Neural progenitor cell (in vitro differentiated cells): ENCODE data around the gene HLF. TPM values are rescaled to one million over a fixed set of nuclear protein-coding genes. Genes with fewer than 3 reads are reported as not detected.

ENCODE experiments used
- DNase-seq: peaks from one replicate; pipeline ENCODE4 v3.0.0-alpha.2; 2016; ENCODE audit warnings: low spot score
- H2AFZ ChIP-seq: fragments of 200-600 bp; sonication (generic); replicated peaks from 2 replicates; pipeline ENCODE4 v1.6.1; 2016; ENCODE audit warnings: antibody characterized with exemption
- H3F3A ChIP-seq: fragments of 200-600 bp; sonication (generic); 2 replicates; pipeline ENCODE4 v1.6.1; 2016; ENCODE audit warnings: antibody characterized with exemption, low read depth
- H3K27ac ChIP-seq: fragments of 200-600 bp; sonication (generic); 2 replicates; pipeline ENCODE4 v1.5.1; 2016; ENCODE audit warnings: mild to moderate bottlenecking
- H3K27me3 ChIP-seq: fragments of 200-600 bp; sonication (generic); 2 replicates; pipeline ENCODE4 v1.6.1; 2016; ENCODE audit warnings: mild to moderate bottlenecking, moderate library complexity
- H3K36me3 ChIP-seq: fragments of 200-600 bp; sonication (generic); 2 replicates; pipeline ENCODE4 v1.5.1; 2016
- H3K4me1 ChIP-seq: fragments of 200-600 bp; sonication (generic); 2 replicates; pipeline ENCODE4 v1.6.1; 2016; ENCODE audit warnings: mixed run types
- H3K4me2 ChIP-seq: fragments of 200-600 bp; sonication (generic); 2 replicates; pipeline ENCODE4 v1.6.1; 2016
- H3K4me3 ChIP-seq: fragments of 200-600 bp; sonication (generic); 2 replicates; pipeline ENCODE4 v1.5.1; 2016
- H3K79me2 ChIP-seq: fragments of 200-600 bp; sonication (generic); 2 replicates; pipeline ENCODE4 v1.6.1; 2016; ENCODE audit warnings: low read depth
- H3K9ac ChIP-seq: fragments of 200-600 bp; sonication (generic); 2 replicates; pipeline ENCODE4 v1.6.1; 2016
- H3K9me3 ChIP-seq: fragments of 200-600 bp; sonication (generic); 2 replicates; pipeline ENCODE4 v1.5.1; 2016; ENCODE audit warnings: low read depth
- H4K20me1 ChIP-seq: fragments of 200-600 bp; sonication (generic); 2 replicates; pipeline ENCODE4 v1.6.1; 2016; ENCODE audit warnings: low read depth
- H3K27ac Mint-ChIP-seq: 3 replicates; pipeline ENCODE4 v1.8.0; 2021; ENCODE audit warnings: mixed read lengths
- H3K27me3 Mint-ChIP-seq: 2 replicates; pipeline ENCODE4 v1.8.0; 2022; ENCODE audit warnings: low read depth, mild to moderate bottlenecking, inconsistent platforms, moderate library complexity, mixed read lengths; ENCODE audit not compliant: insufficient read depth
- H3K36me3 Mint-ChIP-seq: 3 replicates; pipeline ENCODE4 v1.8.0; 2021; ENCODE audit warnings: mixed read lengths
- H3K4me1 Mint-ChIP-seq: 3 replicates; pipeline ENCODE4 v1.8.0; 2021; ENCODE audit warnings: mixed read lengths
- H3K4me3 Mint-ChIP-seq: 3 replicates; pipeline ENCODE4 v1.8.0; 2021; ENCODE audit warnings: mild to moderate bottlenecking, moderate library complexity, mixed read lengths
- H3K9me3 Mint-ChIP-seq: 3 replicates; pipeline ENCODE4 v1.8.0; 2020; ENCODE audit warnings: mixed read lengths
- EZH2 ChIP-seq: fragments of 200-600 bp; sonication (generic); IDR thresholded peaks from 2 replicates; pipeline ENCODE4 v1.6.1; 2017; ENCODE audit warnings: antibody characterized with exemption, mild to moderate bottlenecking, moderate library complexity
- EZH2phosphoT487 ChIP-seq: fragments of 200-600 bp; sonication (generic); IDR thresholded peaks from 2 replicates; pipeline ENCODE4 v1.6.1; 2017; ENCODE audit warnings: antibody characterized with exemption
- total RNA-seq: library from RNA; depleted of rRNA; stranded (reverse); fragments of >200 nt; gene quantifications from 2 replicates; pipeline ENCODE4 v1.2.3, GENCODE V29; 2015; ENCODE audit warnings: low replicate concordance
- TF ChIP-seq, protein P1 (sequence below): fragments of 200-600 bp; sonication (generic); IDR thresholded peaks from 2 replicates; pipeline ENCODE4 v1.5.1; 2017; ENCODE audit warnings: antibody characterized with exemption, mild to moderate bottlenecking

HLF gene
- total RNA-seq, 1 donor from 2014 or later, result 0.11 TPM

DNA sequence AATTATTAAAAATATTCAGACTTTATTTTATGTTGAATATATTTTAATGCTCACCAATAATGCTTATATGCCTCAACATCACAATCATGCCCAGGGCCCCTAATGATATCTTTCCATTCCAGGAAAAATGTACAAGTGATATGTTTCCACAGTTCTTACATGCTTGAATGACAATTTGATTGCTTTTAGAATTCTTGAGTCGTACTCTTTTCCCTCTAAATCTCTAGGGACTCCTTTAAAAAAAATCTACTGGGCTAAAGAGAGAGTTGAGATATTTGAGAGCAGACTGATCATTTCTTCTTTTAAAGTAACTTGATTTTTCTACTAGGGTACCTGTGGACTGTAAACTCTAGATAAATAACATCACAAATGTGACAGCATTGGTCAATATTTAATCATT is 18.2 kb upstream of the HLF start:
- Histone ChIP-seq H3F3A (no peaks in the 10 kb centered on the region), H3K4me3 (no peak overlapping the region), H3K36me3 (no peaks in the 10 kb centered on the region), H3K27ac (no peak overlapping the region), H3K79me2 (no peaks in the 10 kb centered on the region), H3K4me2 (no peak overlapping the region), H2AFZ (no peak overlapping the region), H4K20me1 (no peaks in the 10 kb centered on the region), H3K4me1 (no peaks in the 10 kb centered on the region), H3K9ac (no peak overlapping the region), H3K9me3 (no peaks in the 10 kb centered on the region), H3K27me3 (peaks cover 17% of the 10 kb centered on the region)
- peaks cover 4% of the 10 kb centered on the region for H3K9me3 Mint-ChIP-seq
- TF ChIP-seq, protein P1, sequence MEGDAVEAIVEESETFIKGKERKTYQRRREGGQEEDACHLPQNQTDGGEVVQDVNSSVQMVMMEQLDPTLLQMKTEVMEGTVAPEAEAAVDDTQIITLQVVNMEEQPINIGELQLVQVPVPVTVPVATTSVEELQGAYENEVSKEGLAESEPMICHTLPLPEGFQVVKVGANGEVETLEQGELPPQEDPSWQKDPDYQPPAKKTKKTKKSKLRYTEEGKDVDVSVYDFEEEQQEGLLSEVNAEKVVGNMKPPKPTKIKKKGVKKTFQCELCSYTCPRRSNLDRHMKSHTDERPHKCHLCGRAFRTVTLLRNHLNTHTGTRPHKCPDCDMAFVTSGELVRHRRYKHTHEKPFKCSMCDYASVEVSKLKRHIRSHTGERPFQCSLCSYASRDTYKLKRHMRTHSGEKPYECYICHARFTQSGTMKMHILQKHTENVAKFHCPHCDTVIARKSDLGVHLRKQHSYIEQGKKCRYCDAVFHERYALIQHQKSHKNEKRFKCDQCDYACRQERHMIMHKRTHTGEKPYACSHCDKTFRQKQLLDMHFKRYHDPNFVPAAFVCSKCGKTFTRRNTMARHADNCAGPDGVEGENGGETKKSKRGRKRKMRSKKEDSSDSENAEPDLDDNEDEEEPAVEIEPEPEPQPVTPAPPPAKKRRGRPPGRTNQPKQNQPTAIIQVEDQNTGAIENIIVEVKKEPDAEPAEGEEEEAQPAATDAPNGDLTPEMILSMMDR, result no peak
- no peak for TF ChIP-seq EZH2phosphoT487
- TF ChIP-seq EZH2, result no peak
- no peaks in the 10 kb centered on the region for H3K36me3 Mint-ChIP-seq
- no peak overlapping the region for H3K4me3 Mint-ChIP-seq
- H3K27me3 Mint-ChIP-seq, result no peaks in the 10 kb centered on the region
- DNase-seq, result no peak
- no peaks in the 10 kb centered on the region for H3K4me1 Mint-ChIP-seq
- H3K27ac Mint-ChIP-seq, result no peak overlapping the region

DNA sequence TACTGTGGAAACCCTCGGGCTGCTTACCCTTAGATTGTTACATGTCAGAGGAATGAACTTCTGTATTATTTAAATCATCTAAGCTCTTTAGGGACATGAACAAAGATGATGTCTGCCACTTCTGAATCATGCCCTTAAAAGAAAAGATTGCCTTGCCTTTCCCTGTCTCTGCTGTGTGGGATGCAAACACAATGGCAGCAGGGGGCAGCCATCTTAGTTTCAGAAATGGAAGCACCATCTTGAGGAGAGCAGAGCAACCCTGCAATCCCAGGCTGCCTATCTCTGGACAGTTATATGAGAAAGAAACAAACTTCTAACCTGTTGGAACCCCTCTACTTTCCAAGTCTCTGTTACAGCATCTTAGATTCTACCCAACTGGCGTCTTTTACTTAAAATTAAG is 16.7 kb upstream of the HLF start:
- Histone ChIP-seq H3K9me3 (no peaks in the 10 kb centered on the region), H3K36me3 (no peaks in the 10 kb centered on the region), H3K4me1 (no peaks in the 10 kb centered on the region), H3K9ac (no peak overlapping the region), H3K27me3 (peaks cover 17% of the 10 kb centered on the region), H3K4me3 (no peak overlapping the region), H3K79me2 (no peaks in the 10 kb centered on the region), H4K20me1 (no peaks in the 10 kb centered on the region), H2AFZ (no peak overlapping the region), H3F3A (no peaks in the 10 kb centered on the region), H3K4me2 (no peak overlapping the region), H3K27ac (no peak overlapping the region)
- H3K4me1 Mint-ChIP-seq, result no peaks in the 10 kb centered on the region
- no peak for DNase-seq
- H3K4me3 Mint-ChIP-seq, result no peak overlapping the region
- TF ChIP-seq, protein P1, result no peak
- no peak for TF ChIP-seq EZH2phosphoT487
- TF ChIP-seq EZH2, result no peak
- peaks cover 4% of the 10 kb centered on the region for H3K9me3 Mint-ChIP-seq
- no peaks in the 10 kb centered on the region for H3K27me3 Mint-ChIP-seq
- H3K36me3 Mint-ChIP-seq, result no peaks in the 10 kb centered on the region
- no peak overlapping the region for H3K27ac Mint-ChIP-seq

DNA sequence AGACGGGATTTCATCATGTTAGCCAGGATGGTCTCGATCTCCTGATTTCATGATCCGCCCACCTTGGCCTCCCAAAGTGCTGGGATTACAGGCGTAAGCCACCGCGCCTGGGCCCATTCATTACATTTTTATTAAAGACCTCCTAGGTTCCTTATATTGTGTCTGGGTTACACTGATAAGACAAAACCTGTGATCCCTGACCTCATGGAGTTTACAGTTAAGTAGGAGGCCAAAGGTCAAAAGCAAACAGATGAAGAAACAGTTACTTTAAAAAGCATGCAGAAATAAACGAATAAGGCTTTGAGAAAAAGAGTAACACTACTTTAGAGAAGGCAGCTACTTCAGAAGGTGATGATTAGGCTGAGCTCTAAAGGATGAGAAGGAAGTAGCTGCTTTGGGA is 14.9 kb upstream of the HLF start:
- H3K79me2 ChIP-seq, result no peaks in the 10 kb centered on the region
- Mint-ChIP-seq H3K27me3 (no peaks in the 10 kb centered on the region), H3K9me3 (peaks cover 4% of the 10 kb centered on the region), H3K36me3 (no peaks in the 10 kb centered on the region), H3K4me1 (no peaks in the 10 kb centered on the region), H3K27ac (no peak overlapping the region), H3K4me3 (no peak overlapping the region)
- no peak overlapping the region for H3K4me3 ChIP-seq
- no peaks in the 10 kb centered on the region for H3K9me3 ChIP-seq
- H3K4me2 ChIP-seq, result no peak overlapping the region
- H3K27me3 ChIP-seq, result peaks cover 12% of the 10 kb centered on the region
- no peak for DNase-seq
- no peak overlapping the region for H2AFZ ChIP-seq
- H4K20me1 ChIP-seq, result no peaks in the 10 kb centered on the region
- no peak overlapping the region for H3K27ac ChIP-seq
- no peak overlapping the region for H3K9ac ChIP-seq
- no peaks in the 10 kb centered on the region for H3K4me1 ChIP-seq
- H3F3A ChIP-seq, result no peaks in the 10 kb centered on the region
- H3K36me3 ChIP-seq, result no peaks in the 10 kb centered on the region
- TF ChIP-seq, protein P1, result no peak
- no peak for TF ChIP-seq EZH2

DNA sequence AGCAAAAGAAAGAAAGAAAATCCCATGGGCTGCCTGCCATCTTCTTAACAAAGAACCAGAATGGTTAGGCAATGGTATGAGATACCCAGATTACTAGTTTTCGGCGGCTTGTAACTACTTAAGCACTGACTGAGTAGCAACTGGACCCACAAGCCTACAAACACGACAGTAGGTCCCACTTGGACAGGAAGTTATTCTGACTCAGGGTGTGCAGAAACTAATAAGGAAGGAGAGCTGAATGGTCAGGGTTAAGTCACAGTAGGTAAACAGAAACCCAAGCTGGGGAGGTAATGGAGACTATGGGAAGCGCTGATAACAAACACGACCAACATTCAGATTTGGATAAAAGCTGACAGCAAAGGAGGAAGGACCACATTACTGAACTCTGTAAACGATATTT is 10.4 kb upstream of the HLF start:
- Histone ChIP-seq H3K27ac (no peak overlapping the region), H3K4me2 (no peak overlapping the region), H3K36me3 (no peaks in the 10 kb centered on the region), H3K9me3 (no peaks in the 10 kb centered on the region), H4K20me1 (no peaks in the 10 kb centered on the region), H3K4me1 (peaks cover under 1% of the 10 kb centered on the region), H2AFZ (no peak overlapping the region), H3K79me2 (no peaks in the 10 kb centered on the region), H3K27me3 (no peaks in the 10 kb centered on the region), H3K4me3 (no peak overlapping the region), H3F3A (no peaks in the 10 kb centered on the region), H3K9ac (no peak overlapping the region)
- Mint-ChIP-seq H3K4me1 (no peaks in the 10 kb centered on the region), H3K27ac (no peak overlapping the region), H3K4me3 (no peak overlapping the region), H3K36me3 (no peaks in the 10 kb centered on the region), H3K9me3 (no peaks in the 10 kb centered on the region), H3K27me3 (no peaks in the 10 kb centered on the region)
- TF ChIP-seq, protein P1, result no peak
- TF ChIP-seq EZH2phosphoT487 (no peak), EZH2 (no peak)
- no peak for DNase-seq
